KOPT-K1 (cell line): ENCODE measurements around the gene RGS12.

Source experiments
- H3K27ac ChIP-seq: fragments of 200-600 bp; sonication (generic); 2 replicates; pipeline ENCODE4 v1.5.1; 2016; ENCODE audit warnings: antibody characterized with exemption, mild to moderate bottlenecking, low read depth, low read length; ENCODE audit not compliant: poor library complexity, severe bottlenecking
- H3K36me3 ChIP-seq: fragments of 200-600 bp; sonication (generic); 2 replicates; pipeline ENCODE4 v1.5.1; 2017; ENCODE audit warnings: antibody characterized with exemption, mild to moderate bottlenecking, low read length, moderate library complexity; ENCODE audit not compliant: insufficient read depth
- H3K9me3 ChIP-seq: fragments of 200-600 bp; sonication (generic); 2 replicates; pipeline ENCODE4 v1.5.1; 2017; ENCODE audit warnings: antibody characterized with exemption, low read length, mild to moderate bottlenecking; ENCODE audit not compliant: insufficient read depth, poor library complexity, severe bottlenecking

RGS12 gene

DNA sequence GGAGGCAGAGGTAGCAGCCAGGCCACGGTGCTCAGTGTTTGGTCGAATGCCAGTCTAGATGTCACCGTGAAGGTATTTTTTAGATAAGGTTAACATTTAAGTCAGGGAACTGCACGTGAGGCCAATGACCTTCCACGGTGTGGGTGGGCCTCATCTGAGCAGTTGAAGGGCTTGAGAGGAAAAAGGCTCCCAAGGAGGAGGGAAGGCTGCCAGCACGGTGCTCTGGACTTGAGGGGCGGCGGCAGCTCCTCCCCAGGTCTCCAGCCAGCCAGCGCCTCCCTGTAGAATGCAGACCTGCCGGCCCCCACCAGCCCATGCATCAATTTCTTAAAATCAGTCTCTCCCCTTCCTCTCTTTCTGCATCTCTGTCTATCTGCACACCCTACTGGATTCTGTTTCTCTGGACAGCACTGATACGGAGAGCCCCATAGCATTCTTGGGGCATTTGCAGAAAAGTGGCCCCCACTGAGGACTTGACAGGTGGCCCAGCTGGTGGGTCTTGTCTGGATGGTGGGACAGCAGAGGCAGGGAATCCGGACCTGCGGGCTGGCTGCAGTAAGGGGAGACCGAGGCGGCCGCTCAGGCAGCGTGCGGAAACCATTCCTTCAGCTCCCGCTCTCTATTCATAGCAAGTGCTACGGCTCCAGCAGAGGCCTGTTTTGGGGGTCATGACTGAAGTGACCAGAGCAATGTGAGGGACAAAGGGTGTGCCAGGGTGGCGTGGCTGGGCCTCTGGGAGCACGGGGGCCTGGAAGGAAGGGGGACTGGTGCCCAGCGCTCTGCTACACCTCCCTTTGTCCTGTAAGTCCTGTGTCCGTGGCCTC lies 7.9 kb upstream of the RGS12 start:
- Histone ChIP-seq H3K9me3 (peaks cover 16% of the 10 kb centered on the region), H3K36me3 (no peaks in the 10 kb centered on the region), H3K27ac (no peak overlapping the region)

DNA sequence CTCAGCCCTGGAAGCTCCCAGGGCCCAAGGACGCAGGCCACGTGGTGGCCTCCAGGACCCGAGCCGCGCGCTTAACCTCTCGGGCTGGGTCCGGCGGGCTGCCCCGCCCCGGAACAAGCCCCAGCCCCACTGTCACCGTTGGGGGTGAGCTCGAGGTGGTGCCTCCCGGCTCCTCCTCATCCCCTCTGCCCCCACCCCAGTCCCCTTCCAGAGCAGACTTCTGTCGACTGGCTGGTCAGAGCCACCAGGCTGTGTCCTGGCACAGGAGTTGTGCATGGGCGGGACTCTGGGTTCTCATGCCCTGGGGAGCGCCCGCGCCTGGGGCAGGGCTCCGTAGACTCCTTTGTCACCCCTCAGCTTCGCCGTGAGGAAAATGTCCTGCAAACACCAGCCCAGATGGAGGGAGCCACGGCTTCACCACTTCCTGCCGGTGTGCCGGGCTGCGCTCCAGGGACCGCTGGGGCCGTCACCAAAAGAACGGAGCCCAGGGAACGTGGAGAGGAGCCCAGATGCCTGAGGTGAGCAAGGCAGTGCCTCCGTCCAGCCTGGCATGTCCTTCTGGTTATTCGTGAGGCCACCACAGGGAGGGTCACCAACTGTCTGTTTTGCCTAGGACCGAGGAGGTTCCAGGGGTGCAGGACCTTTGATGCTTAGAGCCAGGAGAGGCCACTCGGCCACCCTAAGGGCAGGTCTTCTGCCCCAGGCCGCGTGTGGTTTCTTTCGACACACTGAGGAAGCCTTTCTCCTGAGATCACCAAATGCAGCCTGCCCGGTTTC lies 7.1 kb upstream of the RGS12 start:
- H3K27ac ChIP-seq = no peak overlapping the region
- no peaks in the 10 kb centered on the region for H3K36me3 ChIP-seq
- peaks cover 12% of the 10 kb centered on the region for H3K9me3 ChIP-seq

DNA sequence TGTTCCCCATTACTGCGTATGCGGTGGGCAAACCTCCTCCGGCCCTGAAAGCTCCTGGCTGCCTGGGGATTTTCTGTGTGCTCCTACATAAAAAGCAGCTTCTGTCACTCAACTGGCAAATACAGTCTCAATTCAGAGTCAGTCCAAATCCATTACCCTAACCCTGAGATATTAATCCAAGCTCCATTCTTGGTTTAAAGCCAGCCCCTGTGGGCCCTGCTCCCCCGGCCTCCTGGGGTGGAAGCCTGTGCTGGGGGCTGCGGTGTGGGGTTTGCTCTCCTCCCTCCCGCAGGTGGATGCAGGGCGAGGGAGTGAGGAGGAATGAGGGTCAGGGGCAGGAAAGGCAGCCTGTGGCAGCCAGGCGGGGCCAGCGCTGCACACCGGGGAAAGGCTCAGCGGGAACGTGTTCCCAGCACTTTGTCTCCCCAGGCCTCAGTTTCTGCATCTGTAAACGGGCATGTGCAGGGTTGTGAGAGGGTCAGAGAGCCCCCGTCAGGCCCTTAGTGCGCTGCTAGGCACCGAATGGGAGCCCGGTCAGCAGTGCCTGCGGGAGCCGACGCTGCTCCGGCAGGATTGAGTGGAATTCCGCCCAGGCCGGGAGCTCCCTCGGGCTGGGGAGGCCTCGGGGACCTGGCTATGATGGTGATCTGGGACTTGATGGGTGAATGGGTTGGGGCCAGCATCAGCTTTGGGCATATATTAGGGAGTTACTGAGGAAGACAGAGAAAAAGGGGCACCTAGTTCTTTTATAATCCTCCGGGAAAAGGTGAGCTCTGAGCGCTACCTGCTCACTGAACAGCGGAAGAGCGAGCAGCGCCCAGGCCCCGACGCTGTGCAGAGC lies 6.3 kb upstream of the RGS12 start:
- Histone ChIP-seq H3K27ac (no peak overlapping the region), H3K9me3 (peaks cover 4% of the 10 kb centered on the region), H3K36me3 (no peaks in the 10 kb centered on the region)

DNA sequence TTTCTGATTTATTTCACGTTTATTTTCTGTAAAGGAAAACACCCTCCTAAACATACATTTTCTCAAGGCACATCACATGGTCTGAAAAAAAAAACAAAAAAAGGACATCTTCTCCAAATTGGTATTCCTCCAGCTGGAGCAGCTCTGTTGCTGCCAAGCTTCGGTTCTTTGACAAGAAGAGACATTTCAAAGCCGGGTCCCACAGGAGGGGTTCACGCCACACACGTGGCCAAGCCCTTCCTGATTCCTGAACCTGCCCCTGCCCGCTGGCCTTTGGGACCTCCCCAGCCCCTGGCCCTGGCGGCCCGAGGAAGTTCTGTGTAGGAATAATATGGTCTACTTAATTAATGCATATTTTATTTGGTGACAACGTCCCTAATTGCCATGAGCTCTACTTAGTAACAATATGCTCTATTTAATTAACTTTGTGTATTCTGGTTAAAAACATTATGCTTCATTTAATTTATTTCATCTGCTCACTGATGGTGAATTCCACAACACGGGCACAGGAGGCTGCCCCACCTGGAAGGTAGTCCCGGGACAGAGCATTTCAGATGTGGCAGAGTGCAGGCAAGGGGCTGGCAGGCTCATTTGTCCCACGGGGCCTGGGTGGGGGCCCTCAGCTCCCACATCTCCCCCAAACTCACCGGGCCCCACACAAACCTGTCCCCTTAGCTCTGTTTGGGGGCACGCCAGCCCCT lies 5.4 kb upstream of the RGS12 start:
- H3K36me3 ChIP-seq = no peaks in the 10 kb centered on the region
- H3K9me3 ChIP-seq = no peaks in the 10 kb centered on the region
- H3K27ac ChIP-seq = no peak overlapping the region

DNA sequence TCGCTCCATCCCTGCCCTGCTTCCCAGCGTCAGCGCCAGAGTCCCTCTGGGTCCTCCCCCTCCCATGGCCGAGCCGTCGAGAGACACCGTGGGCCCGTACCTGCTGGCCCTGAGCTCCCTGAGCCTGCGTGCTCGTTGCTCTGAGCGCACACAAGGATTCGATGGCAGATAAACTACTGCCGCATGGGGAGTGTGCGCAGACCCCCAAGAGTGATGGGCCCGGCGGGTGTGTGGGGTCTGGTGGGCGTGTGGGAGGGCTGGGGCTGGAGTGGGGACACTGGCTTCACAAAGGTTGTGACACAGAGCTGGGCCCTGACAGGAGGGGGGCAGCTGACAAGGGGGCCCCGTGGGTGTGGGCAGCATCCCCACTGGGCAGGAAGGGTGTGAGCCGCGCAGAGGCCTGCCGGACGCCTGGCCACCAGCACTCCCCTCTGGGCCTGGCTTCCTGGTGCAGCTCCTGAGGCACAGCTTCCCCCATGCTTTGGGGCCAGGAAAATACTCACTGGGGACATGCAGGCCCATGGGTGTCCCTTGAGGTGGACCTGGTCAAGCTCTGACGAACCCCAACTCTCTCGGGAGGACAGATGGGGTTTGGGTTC lies 4.8 kb upstream of the RGS12 start:
- no peak overlapping the region for H3K27ac ChIP-seq
- no peaks in the 10 kb centered on the region for H3K36me3 ChIP-seq

DNA sequence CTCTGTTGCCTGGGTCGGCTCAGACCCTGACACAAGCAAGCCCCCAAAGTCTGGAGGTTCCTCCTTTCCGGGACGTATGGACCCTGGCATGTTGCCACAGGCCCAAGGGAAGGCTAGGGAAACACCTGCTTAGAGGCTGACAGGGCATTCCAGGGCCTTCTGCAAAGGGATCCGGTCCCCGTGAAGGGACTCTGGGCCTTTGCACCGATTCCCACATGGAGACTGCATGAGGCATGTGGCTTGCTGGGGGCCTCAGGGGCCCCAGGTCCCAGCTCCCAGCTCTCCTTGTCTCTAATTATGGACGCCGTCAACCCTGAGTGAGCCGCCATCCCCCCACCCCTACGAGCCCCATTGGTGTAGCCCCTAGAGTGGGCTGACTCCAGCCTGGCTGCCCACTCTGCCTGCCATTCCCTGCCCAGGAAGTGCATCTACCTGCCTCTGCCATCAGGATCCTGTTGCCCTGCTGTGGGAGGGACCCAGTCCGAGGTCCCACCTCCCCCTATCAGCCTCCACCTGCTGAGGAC lies 4.2 kb upstream of the RGS12 start:
- H3K36me3 ChIP-seq = no peaks in the 10 kb centered on the region
- H3K9me3 ChIP-seq = no peaks in the 10 kb centered on the region
- H3K27ac ChIP-seq = no peak overlapping the region

More for the DNA sequence above, 4.8 kb upstream of the RGS12 start:
- no peaks in the 10 kb centered on the region for H3K9me3 ChIP-seq

DNA sequence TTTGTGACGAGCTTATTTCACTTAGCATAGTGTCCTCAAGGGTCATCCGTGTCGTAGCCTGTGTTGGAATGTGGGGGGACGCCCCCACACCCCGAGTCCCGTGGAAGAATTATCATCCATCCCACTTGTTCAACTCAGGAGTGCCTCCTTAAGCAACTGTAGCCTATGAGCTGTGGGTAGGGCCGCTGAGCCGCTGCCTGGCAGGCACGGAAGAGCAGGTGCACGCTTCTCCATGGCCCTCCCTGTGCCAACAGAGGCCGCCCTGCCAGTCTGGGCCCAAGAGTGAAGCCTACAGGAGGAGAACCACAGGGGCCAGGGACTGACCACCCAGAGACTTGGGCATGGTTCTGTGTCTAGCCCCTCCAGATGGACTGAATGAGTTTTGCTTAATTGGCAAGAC lies 2.3 kb upstream of the RGS12 start:
- Histone ChIP-seq H3K27ac (no peak overlapping the region), H3K36me3 (no peaks in the 10 kb centered on the region), H3K9me3 (no peaks in the 10 kb centered on the region)

DNA sequence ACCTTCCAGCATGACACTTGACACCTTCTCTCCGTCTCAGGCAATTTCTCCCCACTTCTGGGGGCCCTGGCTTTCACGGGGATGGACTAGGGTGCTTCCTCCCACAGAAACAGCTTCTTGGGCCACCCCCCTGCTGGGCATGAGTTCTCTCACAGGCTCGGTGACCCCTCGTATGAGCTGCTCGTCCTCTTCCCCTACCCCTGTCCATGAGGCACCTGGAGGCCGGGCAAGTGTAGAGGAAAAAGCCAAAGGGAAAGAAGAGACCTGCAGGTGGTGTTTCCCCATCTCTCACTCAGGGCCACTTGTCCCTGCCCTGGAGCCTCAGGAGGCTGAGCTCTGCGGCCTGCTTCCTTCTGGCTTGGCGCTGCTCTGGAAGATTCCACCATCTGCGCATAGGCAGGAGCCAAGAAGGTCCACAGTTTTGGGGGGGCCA lies 1.9 kb upstream of the RGS12 start:
- Histone ChIP-seq H3K27ac (no peak overlapping the region), H3K36me3 (no peaks in the 10 kb centered on the region), H3K9me3 (no peaks in the 10 kb centered on the region)

DNA sequence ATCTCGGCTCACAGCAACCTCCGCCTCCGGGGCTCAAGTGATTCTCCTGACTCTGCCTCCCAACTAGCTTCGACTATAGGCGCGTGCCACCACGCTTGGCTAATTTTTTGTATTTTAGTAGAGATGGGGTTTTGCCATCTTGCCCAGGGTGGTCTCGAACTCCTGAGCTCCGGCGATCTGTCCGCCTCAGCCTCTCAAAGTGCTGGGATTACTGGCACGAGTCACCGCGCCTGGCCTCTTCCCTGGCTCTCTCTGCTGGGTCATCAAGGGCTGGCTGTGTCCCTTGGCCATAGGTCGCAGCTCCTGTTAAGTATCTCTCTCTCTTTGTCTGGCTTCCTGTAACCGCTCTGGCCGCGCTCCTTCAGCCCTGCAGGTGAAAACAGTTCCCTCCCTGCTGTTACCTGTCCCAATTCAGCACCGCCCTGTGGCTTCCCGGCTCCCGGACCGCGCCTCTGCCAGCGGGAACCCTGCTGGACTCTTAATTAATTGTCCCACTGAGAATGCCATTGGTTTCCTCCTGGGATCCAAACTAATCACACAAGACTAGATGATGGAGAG lies 1.3 kb upstream of the RGS12 start:
- no peaks in the 10 kb centered on the region for H3K9me3 ChIP-seq
- no peak overlapping the region for H3K27ac ChIP-seq
- no peaks in the 10 kb centered on the region for H3K36me3 ChIP-seq

DNA sequence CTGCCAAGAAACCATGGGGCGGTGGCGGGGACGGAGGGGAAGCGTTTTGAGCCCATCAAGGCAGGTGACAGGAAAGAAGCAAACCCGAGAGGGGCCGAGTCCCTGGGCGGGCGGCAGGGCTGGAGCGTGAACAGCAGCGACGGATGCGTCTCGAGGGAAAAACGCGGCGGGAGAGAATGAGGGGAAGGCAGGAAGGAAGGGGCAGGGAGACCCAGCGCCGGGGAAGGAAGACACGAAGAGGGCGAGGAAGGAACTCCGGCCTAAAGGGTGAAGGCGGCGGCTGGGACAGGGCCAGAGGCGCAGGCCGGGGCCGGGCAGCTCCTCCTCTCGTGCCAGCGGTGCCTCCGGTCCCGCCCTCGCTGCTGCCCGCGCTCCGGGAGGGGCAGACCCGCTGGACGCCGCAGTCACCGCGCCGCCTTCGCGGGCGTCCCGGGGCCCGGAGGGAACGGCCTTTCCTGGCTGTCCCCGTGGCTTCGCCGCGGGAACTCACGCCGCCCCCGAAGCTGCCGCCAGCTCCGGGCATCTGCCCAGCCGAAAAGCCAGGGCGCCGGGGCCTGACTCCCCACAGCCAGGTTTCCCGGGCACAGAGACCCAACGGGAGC lies 751 bp upstream of the RGS12 start:
- peaks cover 2% of the 10 kb centered on the region for H3K9me3 ChIP-seq
- no peak overlapping the region for H3K27ac ChIP-seq
- no peaks in the 10 kb centered on the region for H3K36me3 ChIP-seq

DNA sequence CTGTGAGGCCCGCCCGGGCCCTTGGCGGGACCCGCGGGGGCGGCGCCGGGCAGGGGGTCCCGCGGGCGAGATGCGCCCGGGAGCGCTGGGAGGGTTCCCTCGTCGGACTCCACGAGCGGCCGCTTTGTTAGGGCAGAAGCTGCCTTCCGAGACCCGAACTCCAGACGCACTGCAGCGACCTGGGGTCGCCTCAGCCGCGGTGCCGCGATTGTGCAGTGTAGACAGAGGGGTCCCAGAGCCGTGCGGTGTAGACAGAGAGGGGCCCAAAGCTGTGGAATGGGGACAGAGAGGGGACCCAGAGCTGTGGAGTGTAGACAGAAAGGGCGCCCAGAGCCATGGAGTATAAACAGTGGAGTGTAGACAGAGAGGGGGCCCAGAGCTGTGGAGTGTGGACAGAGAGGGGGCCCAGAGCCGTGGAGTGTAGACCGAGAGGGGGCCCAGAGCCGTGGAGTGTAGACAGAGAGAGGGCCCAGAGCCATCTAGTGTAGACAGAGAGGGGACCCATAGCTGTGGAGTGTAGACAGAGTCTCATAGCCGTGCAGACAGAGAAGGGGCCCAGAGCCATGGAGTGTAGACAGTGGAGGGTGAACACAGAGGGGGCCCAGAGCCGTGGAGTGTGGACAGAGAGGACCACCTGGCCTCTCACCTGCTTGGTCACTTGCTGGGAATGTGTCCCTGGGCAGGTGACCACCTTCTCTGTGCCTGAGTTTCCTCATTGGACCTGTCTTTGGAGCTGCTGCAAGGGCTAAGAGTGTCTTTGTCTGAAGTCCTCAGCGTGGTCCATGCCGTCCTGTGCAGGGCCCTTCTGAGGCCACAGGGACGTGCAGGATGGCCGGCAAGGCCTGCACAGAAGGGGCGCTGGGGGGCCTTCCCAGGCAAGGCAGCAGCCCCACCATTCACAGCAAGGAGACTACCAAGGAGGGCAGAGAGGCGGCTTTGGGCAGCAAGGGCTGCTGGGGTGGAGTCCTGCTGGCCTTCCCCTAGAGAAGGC lies 875 bp downstream of the RGS12 start:
- Histone ChIP-seq H3K9me3 (peaks cover 18% of the 10 kb centered on the region), H3K27ac (no peak overlapping the region), H3K36me3 (no peaks in the 10 kb centered on the region)

DNA sequence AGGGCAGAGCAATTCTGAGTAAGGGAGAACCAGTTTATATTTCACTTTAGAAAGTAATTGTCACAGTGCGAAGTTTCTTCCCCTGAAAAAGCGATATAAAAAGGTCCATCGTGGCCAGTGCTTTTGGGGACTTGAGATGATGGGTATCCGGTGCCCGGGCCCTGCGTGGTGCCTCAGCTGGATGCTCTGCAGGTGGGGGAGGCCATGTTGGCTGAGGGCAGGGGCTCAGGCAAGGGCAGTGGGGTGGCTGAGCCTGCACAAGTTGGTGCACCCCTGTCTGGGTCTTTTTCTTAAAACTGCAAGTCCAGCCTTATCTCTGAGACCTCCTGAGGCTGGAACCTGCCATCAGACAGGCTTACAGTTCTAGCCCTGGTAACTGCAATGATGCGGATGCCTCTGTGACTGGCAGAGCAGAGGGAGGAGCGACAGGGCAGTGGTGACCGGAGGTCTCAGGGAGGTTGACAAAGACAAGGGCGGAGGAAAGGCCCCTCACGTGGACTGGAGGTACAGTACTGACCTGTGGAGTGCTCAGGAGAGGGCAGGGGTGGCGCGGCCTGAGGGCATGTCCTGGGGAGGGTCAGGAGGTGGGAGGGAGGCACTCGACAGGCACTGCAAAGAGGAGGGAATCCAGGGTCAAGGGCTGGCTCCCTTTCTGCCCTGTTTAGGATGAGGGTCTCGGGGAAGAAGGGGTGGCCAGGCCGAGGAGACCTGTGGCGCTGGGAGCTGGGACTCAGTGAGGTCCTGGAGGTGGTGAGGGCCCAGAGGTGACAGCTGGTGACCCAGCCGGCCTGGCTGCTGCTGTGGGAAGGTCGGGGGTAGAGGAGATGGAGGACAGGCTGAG lies 1.8 kb downstream of the RGS12 start:
- H3K36me3 ChIP-seq = no peaks in the 10 kb centered on the region
- no peak overlapping the region for H3K27ac ChIP-seq
- peaks cover 28% of the 10 kb centered on the region for H3K9me3 ChIP-seq
